GM15510 (cell line): ENCODE data around the gene MAP3K20.

ENCODE experiments used
- POLR2A ChIP-seq: IDR thresholded peaks from 3 replicates; pipeline ENCODE4 v1.6.1; 2011; ENCODE audit warnings: borderline replicate concordance; ENCODE audit not compliant: insufficient read length; ENCODE audit errors: extremely low read depth

Gene MAP3K20

DNA sequence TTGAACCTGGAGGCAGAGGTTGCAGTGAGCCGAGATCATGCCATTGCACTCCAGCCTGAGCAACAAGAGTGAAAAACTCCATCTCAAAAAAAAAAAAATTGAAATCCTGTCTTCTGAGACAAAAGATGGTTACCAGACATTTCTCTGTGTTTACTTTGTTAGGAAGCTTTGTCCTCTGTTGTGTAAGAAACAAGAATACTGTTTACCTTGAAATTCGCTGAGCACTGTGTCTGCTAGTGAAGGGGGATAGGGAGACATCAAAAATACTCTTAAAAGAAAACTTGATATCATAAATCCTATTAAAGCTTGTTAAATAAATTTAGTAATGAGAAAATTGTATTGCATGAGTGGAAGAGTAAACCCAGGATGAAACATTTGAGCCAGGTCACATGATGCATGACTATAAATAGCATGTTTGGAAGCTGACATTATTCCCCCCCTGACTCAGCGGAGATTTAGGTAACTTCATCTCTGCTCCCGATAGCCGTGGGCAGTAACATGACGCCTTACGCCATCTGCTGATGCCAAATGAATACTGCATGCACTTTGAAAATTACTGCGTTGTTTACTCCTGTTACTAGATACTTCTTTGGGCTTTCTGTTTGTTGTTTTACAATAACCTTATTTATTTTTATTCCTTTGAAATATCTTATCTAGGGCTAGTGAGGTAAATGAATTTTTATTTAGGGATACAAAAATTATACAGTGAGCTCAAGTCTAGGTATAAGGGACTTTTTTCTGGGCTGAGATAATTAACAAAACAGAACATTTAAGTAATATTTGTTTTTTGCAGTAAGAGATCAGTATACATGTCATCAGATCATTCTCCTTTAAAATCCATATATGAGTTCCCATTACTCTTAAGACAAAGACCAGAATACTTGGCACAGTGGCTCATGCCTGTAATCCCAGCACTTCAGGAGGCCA, 134.9 kb downstream of the MAP3K20 start:
- TF ChIP-seq POLR2A: no peak

DNA sequence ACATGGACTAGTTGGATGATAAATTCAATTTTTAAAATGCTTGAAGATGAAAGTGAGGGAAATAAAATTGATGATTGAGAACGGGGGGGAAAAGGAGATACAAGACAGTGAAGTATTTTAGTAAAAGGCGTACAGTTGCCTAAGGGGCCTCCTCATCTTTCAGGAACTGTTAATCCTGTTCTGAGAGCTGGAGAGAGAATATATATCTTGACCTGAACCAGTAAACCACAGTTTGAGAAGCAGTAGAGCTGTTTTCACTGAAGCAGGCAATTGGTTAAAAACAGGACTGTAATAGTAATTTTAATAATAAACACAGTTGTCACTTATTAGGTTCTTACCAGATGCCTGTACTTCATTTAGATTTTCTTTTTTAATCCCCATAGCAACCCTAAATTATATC, 137.5 kb downstream of the MAP3K20 start:
- no peak for TF ChIP-seq POLR2A

DNA sequence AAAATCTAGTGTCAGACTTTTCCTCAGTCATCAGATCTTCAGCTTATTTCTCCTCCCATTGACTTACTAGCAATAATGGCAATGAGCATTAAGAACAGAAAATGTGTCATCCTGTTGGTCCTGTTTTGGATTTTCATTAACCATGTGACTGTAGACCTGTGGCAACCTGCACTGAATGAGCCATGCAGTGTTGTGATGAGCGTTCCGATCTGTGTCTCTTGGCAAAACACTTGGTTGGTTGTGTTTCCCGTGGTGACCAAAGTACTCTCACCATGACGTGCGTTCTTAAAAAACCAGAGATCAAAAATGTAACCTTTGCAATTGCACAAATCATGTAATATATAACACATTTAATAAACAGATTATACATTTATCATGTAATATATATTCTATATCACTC, 138.6 kb downstream of the MAP3K20 start:
- TF ChIP-seq POLR2A: no peak

DNA sequence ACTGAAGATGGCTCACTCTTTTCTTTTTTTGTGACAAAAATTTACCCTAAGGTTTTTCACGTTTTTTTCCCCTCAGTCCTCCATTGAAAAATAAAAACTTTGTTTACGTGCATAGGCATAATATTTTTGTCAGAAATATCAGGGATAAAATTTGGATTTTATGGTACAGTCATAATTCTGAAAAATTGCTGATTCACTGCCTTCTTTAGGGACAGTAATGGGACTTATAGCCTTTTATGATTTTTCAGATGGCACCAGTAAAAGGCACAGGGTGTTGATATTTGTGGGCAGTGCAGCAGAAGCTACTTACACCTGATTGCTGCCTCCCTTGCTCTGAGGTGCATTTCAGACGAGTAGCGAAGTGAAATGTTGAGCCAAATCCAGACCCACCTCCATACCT, 139.7 kb downstream of the MAP3K20 start:
- no peak for TF ChIP-seq POLR2A

DNA sequence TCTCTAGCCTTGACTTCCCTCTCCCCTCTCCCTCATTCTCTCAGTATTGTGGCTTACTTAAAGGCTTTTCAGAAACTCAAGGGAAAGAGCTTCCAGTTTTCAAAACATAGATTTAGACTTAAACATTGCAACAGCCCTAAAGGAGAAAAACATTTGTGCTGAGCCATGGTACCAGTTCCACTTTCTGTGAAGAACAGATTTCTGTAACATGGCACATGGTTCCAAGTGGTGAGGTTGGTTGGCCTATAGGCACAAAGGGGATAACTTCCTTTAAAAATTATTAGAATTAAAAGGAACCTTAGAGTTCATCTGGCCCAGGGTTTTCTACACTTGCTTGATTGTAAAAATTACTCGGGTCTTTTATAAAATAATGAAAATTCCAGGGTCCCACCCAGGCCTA, 140.4 kb downstream of the MAP3K20 start:
- no peak for TF ChIP-seq POLR2A

DNA sequence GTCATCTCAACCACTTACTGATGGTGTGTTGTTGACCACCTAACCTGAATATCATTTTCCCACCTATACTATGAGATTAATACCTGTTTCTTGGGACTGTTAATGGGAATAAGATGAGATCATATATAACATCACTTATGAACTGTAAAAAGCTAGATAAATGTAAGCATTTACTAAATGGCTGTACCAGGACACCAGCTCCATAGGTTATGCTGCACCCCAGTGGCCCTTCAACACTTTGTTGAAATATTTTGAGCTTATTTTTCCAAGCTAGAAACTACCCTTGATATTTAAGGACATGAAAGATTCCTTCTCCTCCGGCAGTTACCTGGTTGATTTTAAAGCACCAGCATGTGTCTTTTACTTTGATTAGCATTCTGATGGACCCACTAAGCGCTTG, 141.0 kb downstream of the MAP3K20 start:
- TF ChIP-seq POLR2A: no peak

DNA sequence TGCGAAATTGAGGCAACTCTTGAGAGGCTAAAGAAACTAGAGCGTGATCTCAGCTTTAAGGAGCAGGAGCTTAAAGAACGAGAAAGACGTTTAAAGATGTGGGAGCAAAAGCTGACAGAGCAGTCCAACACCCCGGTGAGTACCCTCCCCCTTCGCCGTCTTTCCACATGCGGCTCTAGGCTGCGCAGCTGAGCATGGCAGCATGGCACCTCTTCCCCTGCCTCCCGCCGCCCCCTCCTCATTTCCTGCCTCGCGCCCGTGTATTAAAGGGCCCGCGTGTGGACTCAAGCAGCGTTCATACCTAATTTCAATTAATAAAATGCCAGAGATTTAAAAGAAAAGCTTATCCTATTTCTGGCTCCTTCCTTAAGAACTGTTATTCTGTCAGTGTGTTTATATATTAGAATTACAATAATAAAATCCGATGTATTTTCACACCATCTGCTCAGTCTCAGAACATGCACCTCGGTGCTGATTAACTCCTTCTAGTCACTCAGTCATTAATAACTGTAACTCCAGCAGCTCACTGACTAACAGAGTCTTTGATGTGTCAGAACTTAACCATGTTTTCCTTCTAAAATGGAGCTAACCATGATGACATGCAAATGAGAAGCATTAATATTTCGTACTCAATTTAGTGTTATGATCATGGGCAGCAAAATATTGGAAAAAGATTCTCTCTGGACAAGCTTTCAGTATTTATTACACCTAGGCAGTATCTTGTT, 141.6 kb downstream of the MAP3K20 start:
- no peak for TF ChIP-seq POLR2A

DNA sequence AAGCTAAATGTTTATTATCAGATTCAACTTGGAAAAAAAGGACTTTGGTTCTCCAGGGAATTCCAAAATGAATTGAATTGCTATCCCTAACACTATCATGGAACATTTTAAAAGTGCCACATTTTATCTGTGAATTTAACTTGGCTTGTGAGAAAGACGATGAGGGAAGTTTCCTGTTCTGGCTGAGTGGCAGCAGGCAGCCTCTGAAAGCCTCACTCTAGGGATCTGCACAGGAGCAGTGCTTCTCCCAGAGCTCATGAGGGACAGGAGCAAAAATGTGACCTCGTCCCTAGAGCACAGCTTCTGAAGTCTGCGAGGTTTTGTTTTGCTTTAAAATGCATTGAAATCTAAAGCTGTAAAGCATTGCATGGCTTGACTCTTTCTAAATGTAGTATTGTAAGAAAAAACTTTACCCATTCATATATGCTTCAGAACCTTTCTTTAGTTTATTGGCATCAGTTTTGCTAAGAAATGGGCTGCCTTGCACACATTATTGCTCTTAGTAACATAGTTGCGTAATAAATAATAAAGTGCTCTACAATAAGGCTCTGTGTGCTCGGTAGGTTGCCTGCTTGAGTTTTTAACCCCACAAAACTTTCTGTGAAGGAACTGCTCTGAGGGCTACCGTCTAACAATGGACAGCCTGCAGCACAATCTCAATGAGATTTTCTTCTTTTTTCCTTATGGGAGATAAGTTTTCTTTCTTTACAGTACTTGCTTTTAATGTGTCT, 142.8 kb downstream of the MAP3K20 start:
- no peak for TF ChIP-seq POLR2A

DNA sequence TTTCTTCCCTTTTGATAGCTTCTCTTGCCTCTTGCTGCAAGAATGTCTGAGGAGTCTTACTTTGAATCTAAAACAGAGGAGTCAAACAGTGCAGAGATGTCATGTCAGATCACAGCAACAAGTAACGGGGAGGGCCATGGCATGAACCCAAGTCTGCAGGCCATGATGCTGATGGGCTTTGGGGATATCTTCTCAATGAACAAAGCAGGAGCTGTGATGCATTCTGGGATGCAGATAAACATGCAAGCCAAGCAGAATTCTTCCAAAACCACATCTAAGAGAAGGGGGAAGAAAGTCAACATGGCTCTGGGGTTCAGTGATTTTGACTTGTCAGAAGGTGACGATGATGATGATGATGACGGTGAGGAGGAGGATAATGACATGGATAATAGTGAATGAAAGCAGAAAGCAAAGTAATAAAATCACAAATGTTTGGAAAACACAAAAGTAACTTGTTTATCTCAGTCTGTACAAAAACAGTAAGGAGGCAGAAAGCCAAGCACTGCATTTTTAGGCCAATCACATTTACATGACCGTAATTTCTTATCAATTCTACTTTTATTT, 145.6 kb downstream of the MAP3K20 start:
- TF ChIP-seq POLR2A: no peak

DNA sequence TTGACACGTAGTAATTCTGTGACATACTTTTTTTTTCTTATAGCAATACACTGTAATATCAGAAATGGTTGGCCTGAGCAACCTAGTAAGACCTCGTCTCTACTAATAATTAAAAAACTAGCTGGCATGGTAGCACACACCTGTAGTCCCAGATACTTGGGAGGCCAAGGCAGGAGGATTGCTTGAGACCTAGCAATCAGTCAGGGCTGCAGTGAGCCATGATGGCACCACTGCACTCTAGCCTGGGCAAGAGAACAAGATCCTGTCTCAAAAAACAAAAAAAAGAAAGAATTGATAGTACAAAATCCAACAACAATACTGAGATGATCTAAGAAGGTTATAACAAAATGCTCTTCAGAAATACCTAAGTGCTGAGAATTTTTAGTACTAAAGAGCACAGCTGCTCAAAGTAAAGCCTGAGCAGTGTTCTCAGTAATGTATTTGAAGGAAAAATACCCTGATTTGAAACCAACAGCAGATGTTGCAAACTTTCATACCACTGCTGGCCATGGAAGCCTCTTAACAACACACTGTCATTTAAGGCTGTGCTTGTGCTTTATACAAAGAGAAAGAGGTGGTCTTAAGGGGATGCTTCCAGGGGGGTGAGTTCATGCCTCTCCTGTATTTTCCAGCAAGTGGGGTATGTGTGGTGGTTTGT, 146.4 kb downstream of the MAP3K20 start:
- no peak for TF ChIP-seq POLR2A

DNA sequence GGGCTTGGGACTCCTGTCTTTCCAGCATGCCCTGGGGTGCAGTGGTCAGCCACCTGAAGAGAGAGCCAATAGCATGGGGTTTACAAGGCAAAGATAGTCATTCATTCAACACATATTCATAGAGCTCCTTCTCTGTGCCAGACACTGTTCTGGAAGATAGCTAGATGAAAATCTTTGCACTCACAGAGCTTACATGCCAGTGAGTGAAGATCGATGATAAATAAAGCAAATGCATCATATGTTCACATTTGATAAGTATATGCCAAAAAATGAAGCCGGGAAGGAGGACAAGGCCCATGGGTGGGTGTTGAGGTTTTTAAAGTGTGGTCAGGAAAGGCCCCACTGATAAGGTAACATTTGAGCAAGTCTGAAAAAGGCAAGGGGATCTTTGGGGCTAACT, 148.2 kb downstream of the MAP3K20 start:
- no peak for TF ChIP-seq POLR2A

DNA sequence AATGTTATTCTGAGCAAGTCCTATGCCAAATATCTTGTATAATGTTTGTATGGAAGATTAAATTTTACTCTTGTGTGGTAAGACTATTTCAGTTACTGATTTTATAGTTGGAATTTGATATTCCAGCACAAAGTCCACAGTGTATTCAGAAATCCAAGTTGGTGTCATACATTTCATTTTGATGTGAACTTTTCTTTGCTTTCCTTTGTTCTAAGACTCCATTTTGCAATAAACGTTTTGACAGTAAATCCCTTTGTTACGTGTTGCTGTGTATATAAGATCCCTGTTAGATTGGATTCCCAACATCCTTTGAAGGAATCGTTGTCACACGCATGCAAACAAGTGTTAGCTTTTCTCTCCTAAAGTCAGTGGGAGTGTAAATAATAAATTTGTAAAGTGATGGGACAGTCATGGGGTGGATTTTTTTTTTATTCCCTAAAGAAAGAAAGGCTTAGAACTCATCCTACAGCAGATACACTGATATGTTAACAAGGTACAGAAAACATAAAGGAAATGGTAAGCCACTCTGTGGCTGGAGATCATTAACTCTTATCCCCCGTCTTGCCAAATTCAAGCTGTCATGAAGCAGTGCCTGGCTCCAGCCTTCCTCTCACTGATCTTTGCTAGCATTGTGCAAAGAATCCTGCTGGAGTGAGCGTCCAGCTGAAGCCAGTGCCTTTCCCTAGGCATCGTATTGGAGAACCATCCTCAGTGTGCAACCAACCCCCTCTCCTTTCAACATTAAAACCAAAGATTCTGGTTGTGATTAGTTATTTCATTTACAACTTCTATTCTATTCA, 151.5 kb downstream of the MAP3K20 start:
- no peak for TF ChIP-seq POLR2A

DNA sequence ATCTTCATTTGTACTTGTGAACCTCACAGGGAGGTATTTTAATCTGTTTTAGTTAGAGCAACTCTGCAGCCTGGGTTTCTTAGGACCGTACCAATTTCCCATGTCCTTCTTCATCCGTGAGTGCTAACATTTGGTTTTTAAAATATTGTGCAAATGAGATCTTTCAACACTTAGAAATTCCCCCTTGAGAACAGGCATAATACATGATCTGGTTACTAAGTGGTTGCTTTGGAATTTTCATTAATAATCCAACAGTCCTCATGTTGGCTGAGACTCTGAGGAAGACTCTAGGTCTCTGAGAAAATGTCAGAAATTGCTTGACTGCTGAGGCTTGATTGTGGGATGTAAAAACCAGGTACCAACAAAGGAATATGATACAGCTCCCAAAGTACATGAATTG, 153.4 kb downstream of the MAP3K20 start:
- no peak for TF ChIP-seq POLR2A

DNA sequence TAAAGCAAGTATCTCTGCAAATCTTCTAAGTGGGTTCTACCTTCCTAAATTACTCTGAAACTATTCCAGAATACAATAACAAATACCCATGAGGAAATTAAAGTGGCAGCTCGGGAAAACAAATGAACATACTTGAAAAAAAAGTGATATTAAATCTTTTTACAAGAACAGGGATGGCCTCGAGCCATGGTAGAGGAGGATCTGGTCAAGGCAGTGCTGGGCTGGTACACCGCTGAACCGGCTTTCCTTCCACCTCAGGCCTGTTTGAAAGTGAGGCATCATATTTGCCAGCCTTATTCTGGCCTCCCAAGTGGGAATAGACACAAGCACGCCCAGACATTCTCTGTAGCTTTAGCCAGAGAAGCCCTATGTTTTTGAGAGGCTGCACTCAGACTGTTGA, 154.5 kb downstream of the MAP3K20 start:
- TF ChIP-seq POLR2A: no peak
